ENCODE data around the gene CHST14.

The CHST14 gene

GRCh38 chr15:40461958-40462357 lies 8.8 kb upstream of the CHST14 start:
- H3K27ac Mint-ChIP-seq = no peak overlapping the region
- H3K27me3 Mint-ChIP-seq = no peaks in the 10 kb centered on the region
- peaks cover 26% of the 10 kb centered on the region for H3K4me1 Mint-ChIP-seq
- H3K4me3 Mint-ChIP-seq = no peak overlapping the region
- DNase-seq = no peak
- no peaks in the 10 kb centered on the region for H3K9me3 Mint-ChIP-seq
- CTCF ChIA-PET = no interaction called here
- peaks cover 31% of the 10 kb centered on the region for H3K36me3 Mint-ChIP-seq

DNA sequence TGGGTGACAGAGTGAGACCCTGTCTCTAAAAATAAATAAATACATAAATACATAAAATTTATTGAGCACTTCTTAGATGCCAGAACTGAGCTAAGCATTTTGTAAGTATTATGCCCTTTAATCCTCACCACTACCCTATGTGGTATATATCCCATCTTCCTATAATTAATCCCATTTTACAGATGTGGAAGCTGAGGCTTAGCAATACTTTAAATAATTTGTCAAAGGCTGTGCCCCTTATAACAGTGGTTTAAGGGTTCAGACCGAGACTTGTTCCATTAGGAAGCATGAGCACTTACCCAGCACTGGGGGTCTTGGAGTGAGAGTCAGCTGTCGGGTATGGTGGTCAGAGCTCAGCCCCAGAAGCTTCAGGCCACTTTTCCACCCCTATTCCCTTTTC lies 7.5 kb upstream of the CHST14 start:
- no peak overlapping the region for H3K27ac Mint-ChIP-seq
- H3K36me3 Mint-ChIP-seq = peaks cover 37% of the 10 kb centered on the region
- DNase-seq = no peak
- no peak overlapping the region for H3K4me3 Mint-ChIP-seq
- H3K9me3 Mint-ChIP-seq = no peaks in the 10 kb centered on the region
- H3K4me1 Mint-ChIP-seq = peaks cover 28% of the 10 kb centered on the region
- CTCF ChIA-PET = no interaction called here
- no peaks in the 10 kb centered on the region for H3K27me3 Mint-ChIP-seq

DNA sequence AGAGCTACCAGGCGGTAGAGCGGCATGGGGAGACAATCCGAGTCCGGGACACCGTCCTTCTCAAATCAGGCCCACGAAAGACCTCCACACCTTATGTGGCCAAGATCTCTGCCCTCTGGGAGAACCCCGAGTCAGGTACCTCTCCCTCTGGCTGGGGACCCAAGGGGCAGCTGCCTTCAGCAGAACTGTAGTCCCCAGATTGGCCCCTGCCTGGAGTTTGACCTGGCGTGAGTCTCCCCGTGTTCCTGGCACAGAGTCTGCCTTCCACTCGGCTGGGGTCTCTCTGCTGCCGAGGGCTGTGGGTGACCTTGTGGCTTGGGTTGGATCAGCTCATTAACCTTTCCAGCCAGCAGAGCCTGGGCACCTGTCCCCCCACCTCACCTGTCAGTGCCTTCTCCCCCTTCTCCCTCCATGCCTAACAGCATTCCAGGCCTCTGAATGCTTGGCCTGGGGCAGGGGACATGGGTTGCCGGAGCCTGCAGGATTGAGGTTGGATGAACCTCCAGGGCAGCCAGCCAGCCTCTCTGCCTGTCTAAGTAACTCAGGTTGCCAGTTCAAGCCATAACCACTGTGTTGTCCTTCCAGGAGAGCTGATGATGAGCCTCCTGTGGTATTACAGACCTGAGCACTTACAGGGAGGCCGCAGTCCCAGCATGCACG lies 6.8 kb upstream of the CHST14 start:
- no peaks in the 10 kb centered on the region for H3K27me3 Mint-ChIP-seq
- no peak overlapping the region for H3K4me3 Mint-ChIP-seq
- no peak overlapping the region for H3K27ac Mint-ChIP-seq
- peaks cover 28% of the 10 kb centered on the region for H3K4me1 Mint-ChIP-seq
- no peaks in the 10 kb centered on the region for H3K9me3 Mint-ChIP-seq
- no peak for DNase-seq
- CTCF ChIA-PET = no interaction called here
- H3K36me3 Mint-ChIP-seq = peaks cover 37% of the 10 kb centered on the region

DNA sequence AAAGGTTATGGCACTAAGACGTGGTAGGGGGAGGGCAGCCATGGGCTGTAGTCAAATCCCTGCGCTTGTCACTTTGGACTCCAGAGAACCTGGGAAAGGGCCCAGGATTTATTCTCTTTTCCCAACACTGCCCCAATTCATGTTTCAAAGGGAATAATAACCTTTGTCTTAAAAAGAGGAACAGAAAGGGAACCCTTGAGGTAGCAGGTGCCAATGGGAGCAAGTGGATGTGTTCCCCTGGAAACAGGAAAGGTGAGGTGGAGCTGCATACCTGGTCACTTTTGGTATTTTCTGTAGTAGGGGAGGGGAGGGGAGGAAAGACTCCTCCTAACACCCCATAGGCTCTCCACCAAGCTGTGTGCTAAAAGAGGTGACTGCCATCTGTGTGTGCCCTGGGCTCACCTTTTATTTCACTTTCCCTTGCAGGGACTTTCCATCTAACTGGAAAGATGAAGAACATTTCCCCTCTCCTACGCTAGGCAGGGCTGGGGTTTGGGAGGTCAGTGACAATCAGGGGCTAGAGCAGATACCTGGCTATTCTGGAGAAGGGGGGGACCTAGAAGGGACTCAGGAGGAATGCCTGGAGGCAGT lies 6.1 kb upstream of the CHST14 start:
- Mint-ChIP-seq H3K9me3 (no peaks in the 10 kb centered on the region), H3K27ac (no peak overlapping the region), H3K36me3 (peaks cover 37% of the 10 kb centered on the region), H3K27me3 (no peaks in the 10 kb centered on the region), H3K4me1 (peaks cover 28% of the 10 kb centered on the region), H3K4me3 (no peak overlapping the region)
- no peak for DNase-seq
- CTCF ChIA-PET = no interaction called here

DNA sequence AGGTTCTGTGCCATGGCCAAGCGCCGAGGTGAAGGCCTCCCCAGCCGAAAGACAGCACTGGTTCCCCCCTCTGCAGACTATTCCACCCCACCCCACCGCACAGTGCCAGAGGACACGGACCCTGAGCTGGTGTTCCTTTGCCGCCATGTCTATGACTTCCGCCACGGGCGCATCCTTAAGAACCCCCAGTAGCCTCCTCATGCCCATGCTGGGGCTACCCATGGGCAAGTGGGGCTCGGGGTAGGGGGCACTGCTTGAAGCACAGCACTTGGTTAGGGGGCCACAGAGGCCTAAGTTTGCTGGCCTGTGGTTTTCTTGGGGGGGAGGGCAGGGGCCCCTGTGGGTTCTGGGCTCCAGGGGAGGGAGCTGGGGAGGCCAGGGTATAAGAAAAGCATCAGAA lies 4.8 kb upstream of the CHST14 start:
- Mint-ChIP-seq H3K4me3 (no peak overlapping the region), H3K27me3 (no peaks in the 10 kb centered on the region), H3K36me3 (peaks cover 34% of the 10 kb centered on the region), H3K9me3 (no peaks in the 10 kb centered on the region), H3K4me1 (peaks cover 28% of the 10 kb centered on the region), H3K27ac (no peak overlapping the region)
- no peak for DNase-seq
- CTCF ChIA-PET = interaction anchor here (1.0 kb wide), 1 partner anchor 11 kb away, joined by 3 read pairs; no protein-coding TSS in a partner anchor

- CTCF ChIA-PET = interaction anchor here (1.0 kb wide), 1 partner anchor 10 kb away, joined by 3 read pairs; no protein-coding TSS in a partner anchor
- DNase-seq = no peak
- no peaks in the 10 kb centered on the region for H3K27me3 Mint-ChIP-seq
- H3K36me3 Mint-ChIP-seq = peaks cover 33% of the 10 kb centered on the region
- no peak overlapping the region for H3K4me3 Mint-ChIP-seq
- H3K27ac Mint-ChIP-seq = peak overlapping the region; percentile 61
- peaks cover 29% of the 10 kb centered on the region for H3K4me1 Mint-ChIP-seq
- no peaks in the 10 kb centered on the region for H3K9me3 Mint-ChIP-seq
Observed at GRCh38 chr15:40466426-40467260, 4.1 kb upstream of the CHST14 start.

GRCh38 chr15:40467261-40467615 lies 3.5 kb upstream of the CHST14 start:
- H3K27me3 Mint-ChIP-seq = no peaks in the 10 kb centered on the region
- H3K27ac Mint-ChIP-seq = no peak overlapping the region
- DNase-seq = no peak
- no peaks in the 10 kb centered on the region for H3K9me3 Mint-ChIP-seq
- peaks cover 35% of the 10 kb centered on the region for H3K4me1 Mint-ChIP-seq
- no peak overlapping the region for H3K4me3 Mint-ChIP-seq
- CTCF ChIA-PET = no interaction called here
- peaks cover 31% of the 10 kb centered on the region for H3K36me3 Mint-ChIP-seq

- no peaks in the 10 kb centered on the region for H3K27me3 Mint-ChIP-seq
- CTCF ChIA-PET = interaction anchor here (1.1 to 2.6 kb wide), 3 partner anchors 18 to 38 kb away, joined by 3 to 5 read pairs (median 4); no protein-coding TSS in a partner anchor
- no peaks in the 10 kb centered on the region for H3K9me3 Mint-ChIP-seq
- H3K36me3 Mint-ChIP-seq = peaks cover 24% of the 10 kb centered on the region
- no peak for DNase-seq
- H3K27ac Mint-ChIP-seq = no peak overlapping the region
- no peak overlapping the region for H3K4me3 Mint-ChIP-seq
- peaks cover 45% of the 10 kb centered on the region for H3K4me1 Mint-ChIP-seq
Observed at GRCh38 chr15:40468898-40469331, 1.9 kb upstream of the CHST14 start.

DNA sequence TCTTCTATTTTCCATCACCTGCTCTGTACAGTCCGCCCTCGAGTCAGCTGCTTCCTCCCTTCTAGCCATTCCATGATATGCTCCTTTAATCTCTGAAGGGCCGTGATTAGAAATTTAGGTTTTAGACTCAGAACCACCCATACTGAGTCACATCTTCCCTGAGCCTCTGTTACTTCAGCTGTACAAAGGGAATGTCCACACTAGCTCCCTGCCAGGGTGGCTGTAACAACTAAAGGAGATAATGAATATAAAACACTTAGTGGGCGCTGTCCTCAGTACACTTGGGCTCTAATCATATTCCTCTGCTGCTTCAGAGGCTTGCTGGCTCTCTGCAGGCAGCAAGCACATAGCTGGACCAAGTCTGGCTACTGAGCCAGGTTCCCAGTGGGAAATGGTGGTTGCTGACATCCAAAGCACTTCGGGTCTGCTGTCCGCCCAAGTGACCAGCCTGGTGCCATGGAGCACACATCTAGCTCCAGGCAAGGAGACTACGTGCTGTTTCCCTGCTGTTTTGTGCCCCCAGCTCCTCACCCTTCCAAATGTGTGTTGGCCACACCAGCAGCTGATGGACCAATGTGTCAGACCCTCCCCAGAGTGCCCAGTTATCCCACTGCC lies 901 bp upstream of the CHST14 start:
- Mint-ChIP-seq H3K27ac (peak overlapping the region; percentile 79), H3K36me3 (peaks cover 19% of the 10 kb centered on the region), H3K4me3 (peak overlapping the region; percentile 50), H3K4me1 (peaks cover 42% of the 10 kb centered on the region), H3K27me3 (peaks cover 5% of the 10 kb centered on the region), H3K9me3 (no peaks in the 10 kb centered on the region)
- CTCF ChIA-PET = interaction anchor here (1.0 to 2.6 kb wide), 6 partner anchors 12 to 37 kb away, joined by 3 to 5 read pairs (median 3); no protein-coding TSS in a partner anchor
- no peak for DNase-seq

- peak overlapping the region; percentile 88 for H3K27ac Mint-ChIP-seq
- H3K27me3 Mint-ChIP-seq = peaks cover 17% of the 10 kb centered on the region
- CTCF ChIA-PET = interaction anchor here (1.0 kb wide), 1 partner anchor 18 kb away, joined by 3 read pairs; no protein-coding TSS in a partner anchor
- H3K9me3 Mint-ChIP-seq = no peaks in the 10 kb centered on the region
- peak overlapping the region; percentile 88 for H3K4me3 Mint-ChIP-seq
- peaks cover 12% of the 10 kb centered on the region for H3K36me3 Mint-ChIP-seq
- H3K4me1 Mint-ChIP-seq = peaks cover 34% of the 10 kb centered on the region
- DNase-seq = no peak
Observed at GRCh38 chr15:40471105-40471807, 472 bp downstream of the CHST14 start.

- peaks cover 29% of the 10 kb centered on the region for H3K4me1 Mint-ChIP-seq
- H3K27me3 Mint-ChIP-seq = peaks cover 22% of the 10 kb centered on the region
- H3K27ac Mint-ChIP-seq = peak overlapping the region; percentile 88
- peaks cover 8% of the 10 kb centered on the region for H3K36me3 Mint-ChIP-seq
- CTCF ChIA-PET = no interaction called here
- peak overlapping the region; percentile 88 for H3K4me3 Mint-ChIP-seq
- H3K9me3 Mint-ChIP-seq = no peaks in the 10 kb centered on the region
- peak; percentile 55 for DNase-seq
Observed at GRCh38 chr15:40471808-40472150, 995 bp downstream of the CHST14 start.

- Mint-ChIP-seq H3K4me3 (peak overlapping the region; percentile 88), H3K9me3 (no peaks in the 10 kb centered on the region), H3K27me3 (peaks cover 27% of the 10 kb centered on the region), H3K4me1 (peaks cover 25% of the 10 kb centered on the region), H3K36me3 (peaks cover 5% of the 10 kb centered on the region), H3K27ac (peak overlapping the region; percentile 88)
- CTCF ChIA-PET = no interaction called here
- DNase-seq = no peak
Observed at GRCh38 chr15:40472171-40472727, 1.5 kb downstream of the CHST14 start.

DNA sequence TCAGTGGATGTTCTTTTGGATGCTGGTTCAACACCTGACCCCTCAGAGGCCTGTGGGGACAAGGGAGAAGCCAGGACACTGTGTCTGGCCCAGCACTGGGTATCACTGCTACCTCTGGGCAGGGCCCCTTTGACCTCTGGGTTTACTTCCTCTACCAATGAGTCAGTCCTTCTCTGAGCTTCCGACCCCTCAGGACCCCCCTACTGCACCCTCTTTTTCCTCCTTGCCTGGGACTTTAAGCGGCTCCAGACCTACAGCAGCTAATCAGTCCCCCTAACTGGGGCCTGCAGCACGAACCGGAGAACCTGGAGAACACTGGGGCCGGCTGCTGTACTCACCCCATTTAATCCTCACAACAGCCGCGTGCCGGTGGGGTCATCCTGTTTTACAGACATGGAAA lies 3.8 kb downstream of the CHST14 start:
- Mint-ChIP-seq H3K36me3 (no peaks in the 10 kb centered on the region), H3K27me3 (peaks cover 50% of the 10 kb centered on the region), H3K4me1 (peaks cover 19% of the 10 kb centered on the region), H3K4me3 (no peak overlapping the region), H3K27ac (no peak overlapping the region), H3K9me3 (no peaks in the 10 kb centered on the region)
- CTCF ChIA-PET = interaction anchor here (1.0 kb wide), 1 partner anchor 34 kb away, joined by 3 read pairs; no protein-coding TSS in a partner anchor
- DNase-seq = no peak

Measured in activated naive CD4-positive, alpha-beta T cell treated with anti-CD3 and anti-CD28 coated beads, Interleukin-2, amount 10 ng/mL, durations not matched to agents 7 days and 5 days (primary cell).